GM12872 (cell line): ENCODE results near the gene OR4D11.

Experiments
- CTCF ChIP-seq: IDR thresholded peaks from 3 replicates; pipeline ENCODE4 v1.5.1; 2011; ENCODE audit warnings: low read depth, mild to moderate bottlenecking, low read length, moderate library complexity; ENCODE audit not compliant: insufficient read depth

The OR4D11 gene

GRCh38 chr11:59480359-59480758 is 23.0 kb upstream of the OR4D11 start:
- TF ChIP-seq CTCF, result no peak

GRCh38 chr11:59501931-59502330 is 1.4 kb upstream of the OR4D11 start:
- no peak for TF ChIP-seq CTCF

GRCh38 chr11:59510941-59511589 is 7.7 kb downstream of the OR4D11 start, which contains the start of gene OR4D9:
Gene OR4D9, plus strand, starts transcription at chr11:59511539. Its CDS starts 3,374 bp downstream, at chr11:59514913.
- no peak for TF ChIP-seq CTCF

- TF ChIP-seq CTCF, result no peak
Observed at GRCh38 chr11:59511675-59512074, 8.3 kb downstream of the OR4D11 start.

GRCh38 chr11:59520741-59521140 is 17.4 kb downstream of the OR4D11 start:
- TF ChIP-seq CTCF, result no peak

- TF ChIP-seq CTCF, result no peak
Observed at GRCh38 chr11:59523541-59523940, 20.2 kb downstream of the OR4D11 start.

- TF ChIP-seq CTCF, result no peak
Observed at GRCh38 chr11:59528711-59529110, 25.3 kb downstream of the OR4D11 start.
